Measurements from ENCODE around the gene MUSK. TPM values are rescaled to one million over a fixed set of nuclear protein-coding genes. Genes with fewer than 3 reads are reported as not detected.

The MUSK gene
- total and polyA plus RNA-seq, 2 of the 8 experiments (the other 6 are each of a cell fraction or from before 2014, with no cell fraction given): not detected

DNA sequence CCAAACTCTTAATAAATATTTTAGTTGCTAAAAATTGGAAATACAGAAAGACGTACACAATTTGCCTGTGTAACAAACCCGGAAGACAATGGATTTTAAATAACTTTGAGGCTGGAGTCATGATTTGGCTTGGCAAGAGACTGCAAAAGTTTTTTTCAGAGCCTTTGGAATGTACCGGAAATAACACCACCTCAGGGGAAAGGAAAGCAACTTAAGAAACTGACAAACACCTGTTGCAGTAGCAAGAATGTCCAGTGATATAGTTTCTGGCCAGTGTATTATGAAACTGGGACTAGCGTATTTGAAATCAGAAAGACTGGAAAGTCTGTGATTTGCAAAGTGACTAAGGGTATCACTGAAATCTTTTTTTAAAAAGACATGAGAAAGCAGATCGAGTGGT, 842 bp downstream of the MUSK start:
- ChIA-PET CTCF (ENCODE audit: partially characterized antibody) (interaction anchor here (0.7 kb wide), 1 partner anchor 378 kb away, joined by 4 read pairs; no protein-coding TSS in a partner anchor), POLR2A (ENCODE audit: partially characterized antibody) (no interaction called here)
- Histone ChIP-seq H3K9me3 (ENCODE audit: insufficient read depth in 2 of 2, low read depth in 1 of 2, low read length in 1 of 2) (no peaks in the 10 kb centered on the region), H3K4me1 (replicated peaks in 1 of 4; ENCODE audit: control insufficient read depth in 3 of 4, insufficient read depth in 4 of 4, low read length in 3 of 4) (no peaks in the 10 kb centered on the region), H3K4me3 (ENCODE audit: extremely low read depth in 1 of 4, insufficient read depth in 2 of 4, low read depth in 3 of 4, low read length in 4 of 4) (no peak overlapping the region), H2BK120ac (replicated peaks; ENCODE audit: low read depth, low read length) (no peak overlapping the region), H3K79me2 (ENCODE audit: control insufficient read depth in 1 of 2, insufficient read depth in 2 of 2, low read length in 2 of 2) (no peaks in the 10 kb centered on the region), H3K27me3 (replicated peaks in 1 of 4; ENCODE audit: control insufficient read depth in 3 of 4, extremely low read depth in 1 of 4, insufficient read depth in 3 of 4, low read length in 3 of 4) (no peaks in the 10 kb centered on the region), H4K8ac (ENCODE audit: extremely low read depth, insufficient read depth, low read length) (no peak overlapping the region), H3K4me2 (ENCODE audit: insufficient read depth in 1 of 2, low read depth in 2 of 2, low read length in 2 of 2) (no peak overlapping the region), H4K5ac (ENCODE audit: insufficient read length, low read depth, low read length) (no peak overlapping the region), H3K56ac (replicated peaks; ENCODE audit: insufficient read length, low read depth, low read length) (no peak overlapping the region), H2BK15ac (ENCODE audit: low read length) (no peak overlapping the region), H3K36me3 (ENCODE audit: control insufficient read depth in 2 of 4, insufficient read depth in 4 of 4, low read length in 3 of 4) (no peaks in the 10 kb centered on the region), H3K9ac (replicated peaks in 1 of 4; ENCODE audit: extremely low read depth in 1 of 4, low read depth in 3 of 4, low read length in 3 of 4) (no peak overlapping the region), H2AK5ac (ENCODE audit: low read depth, low read length) (no peak overlapping the region), H2AFZ (ENCODE audit: low read length) (no peak overlapping the region), H3K4ac (replicated peaks; ENCODE audit: insufficient read length, low read depth, low read length) (no peak overlapping the region), H2BK20ac (ENCODE audit: low read length) (no peak overlapping the region), H4K20me1 (replicated peaks in 1 of 2; ENCODE audit: control insufficient read depth in 1 of 2, insufficient read depth in 2 of 2, low read length in 2 of 2) (no peaks in the 10 kb centered on the region), H3K23me2 (ENCODE audit: low read depth, low read length) (no peaks in the 10 kb centered on the region), H3K79me1 (ENCODE audit: low read depth, low read length) (no peaks in the 10 kb centered on the region), H3K23ac (ENCODE audit: insufficient read length) (no peak overlapping the region), H3K18ac (ENCODE audit: extremely low read depth, low read length) (no peak overlapping the region), H4K91ac (replicated peaks; ENCODE audit: insufficient read length, low read length) (no peak overlapping the region), H2BK5ac (ENCODE audit: low read depth, low read length) (no peak overlapping the region), H2BK12ac (ENCODE audit: low read depth, low read length) (no peak overlapping the region), H3K27ac (ENCODE audit: low read depth, low read length) (no peak overlapping the region), H3K14ac (ENCODE audit: insufficient read length) (no peak overlapping the region)
- WGBS, 2 experiments (ENCODE audit: extremely low coverage in 1 of 2, insufficient coverage in 1 of 2, insufficient read length in 1 of 2, insufficient replicate concordance in 2 of 2, low coverage in 1 of 2, low lambda C conversion rate in 2 of 2, missing lambda C conversion rate in 1 of 2): 85% methylated on average over 5 of the region's 5 CpGs; no CpG with 5 or more reads in 1 of the 2 experiments
- no peak for FAIRE-seq
- TF ChIP-seq HDAC2 (IDR thresholded peaks at IDR 0.05; ENCODE audit: borderline replicate concordance in 1 of 2, low read depth in 2 of 2, low read length in 2 of 2): no peak
- no peak for TF ChIP-seq KDM5A (IDR thresholded peaks at IDR 0.05; ENCODE audit: low read length)
- DNase-seq (ENCODE audit: low read depth in 1 of 2, low spot score in 2 of 2): no peak
